Measurements from ENCODE around the gene TMED4.

GRCh38 chr7:44539669-44540506, 42.1 kb downstream of the TMED4 start:
- no peak for TF ChIP-seq CTCF (conservative IDR thresholded peaks at IDR 0.05; ENCODE audit: low read depth in 2 of 2)
- TF ChIP-seq, protein P1, sequence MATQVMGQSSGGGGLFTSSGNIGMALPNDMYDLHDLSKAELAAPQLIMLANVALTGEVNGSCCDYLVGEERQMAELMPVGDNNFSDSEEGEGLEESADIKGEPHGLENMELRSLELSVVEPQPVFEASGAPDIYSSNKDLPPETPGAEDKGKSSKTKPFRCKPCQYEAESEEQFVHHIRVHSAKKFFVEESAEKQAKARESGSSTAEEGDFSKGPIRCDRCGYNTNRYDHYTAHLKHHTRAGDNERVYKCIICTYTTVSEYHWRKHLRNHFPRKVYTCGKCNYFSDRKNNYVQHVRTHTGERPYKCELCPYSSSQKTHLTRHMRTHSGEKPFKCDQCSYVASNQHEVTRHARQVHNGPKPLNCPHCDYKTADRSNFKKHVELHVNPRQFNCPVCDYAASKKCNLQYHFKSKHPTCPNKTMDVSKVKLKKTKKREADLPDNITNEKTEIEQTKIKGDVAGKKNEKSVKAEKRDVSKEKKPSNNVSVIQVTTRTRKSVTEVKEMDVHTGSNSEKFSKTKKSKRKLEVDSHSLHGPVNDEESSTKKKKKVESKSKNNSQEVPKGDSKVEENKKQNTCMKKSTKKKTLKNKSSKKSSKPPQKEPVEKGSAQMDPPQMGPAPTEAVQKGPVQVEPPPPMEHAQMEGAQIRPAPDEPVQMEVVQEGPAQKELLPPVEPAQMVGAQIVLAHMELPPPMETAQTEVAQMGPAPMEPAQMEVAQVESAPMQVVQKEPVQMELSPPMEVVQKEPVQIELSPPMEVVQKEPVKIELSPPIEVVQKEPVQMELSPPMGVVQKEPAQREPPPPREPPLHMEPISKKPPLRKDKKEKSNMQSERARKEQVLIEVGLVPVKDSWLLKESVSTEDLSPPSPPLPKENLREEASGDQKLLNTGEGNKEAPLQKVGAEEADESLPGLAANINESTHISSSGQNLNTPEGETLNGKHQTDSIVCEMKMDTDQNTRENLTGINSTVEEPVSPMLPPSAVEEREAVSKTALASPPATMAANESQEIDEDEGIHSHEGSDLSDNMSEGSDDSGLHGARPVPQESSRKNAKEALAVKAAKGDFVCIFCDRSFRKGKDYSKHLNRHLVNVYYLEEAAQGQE (IDR thresholded peaks at IDR 0.05; ENCODE audit: unreplicated experiment), result no peak
- TF ChIP-seq EZH2phosphoT487 (IDR thresholded peaks at IDR 0.05; ENCODE audit: unreplicated experiment), result no peak
- no peak for TF ChIP-seq POLR2AphosphoS5 (IDR thresholded peaks at IDR 0.05; ENCODE audit: low read depth)
- no peak for TF ChIP-seq ZNF114 (CRISPR knock-in tag; IDR thresholded peaks at IDR 0.05)
- TF ChIP-seq EZH2 (IDR thresholded peaks at IDR 0.05; ENCODE audit: low read depth, unreplicated experiment), result no peak
- TF ChIP-seq STAT1 (IDR thresholded peaks at IDR 0.05; ENCODE audit: unreplicated experiment), result no peak
- TF ChIP-seq JUNB (IDR thresholded peaks at IDR 0.05; ENCODE audit: unreplicated experiment), result no peak
- no peak for TF ChIP-seq CREB1 (CRISPR knock-in tag; IDR thresholded peaks at IDR 0.05; ENCODE audit: low read depth)
- TF ChIP-seq NANOG (IDR thresholded peaks at IDR 0.05; ENCODE audit: borderline replicate concordance), result no peak
- TF ChIP-seq, protein P2, sequence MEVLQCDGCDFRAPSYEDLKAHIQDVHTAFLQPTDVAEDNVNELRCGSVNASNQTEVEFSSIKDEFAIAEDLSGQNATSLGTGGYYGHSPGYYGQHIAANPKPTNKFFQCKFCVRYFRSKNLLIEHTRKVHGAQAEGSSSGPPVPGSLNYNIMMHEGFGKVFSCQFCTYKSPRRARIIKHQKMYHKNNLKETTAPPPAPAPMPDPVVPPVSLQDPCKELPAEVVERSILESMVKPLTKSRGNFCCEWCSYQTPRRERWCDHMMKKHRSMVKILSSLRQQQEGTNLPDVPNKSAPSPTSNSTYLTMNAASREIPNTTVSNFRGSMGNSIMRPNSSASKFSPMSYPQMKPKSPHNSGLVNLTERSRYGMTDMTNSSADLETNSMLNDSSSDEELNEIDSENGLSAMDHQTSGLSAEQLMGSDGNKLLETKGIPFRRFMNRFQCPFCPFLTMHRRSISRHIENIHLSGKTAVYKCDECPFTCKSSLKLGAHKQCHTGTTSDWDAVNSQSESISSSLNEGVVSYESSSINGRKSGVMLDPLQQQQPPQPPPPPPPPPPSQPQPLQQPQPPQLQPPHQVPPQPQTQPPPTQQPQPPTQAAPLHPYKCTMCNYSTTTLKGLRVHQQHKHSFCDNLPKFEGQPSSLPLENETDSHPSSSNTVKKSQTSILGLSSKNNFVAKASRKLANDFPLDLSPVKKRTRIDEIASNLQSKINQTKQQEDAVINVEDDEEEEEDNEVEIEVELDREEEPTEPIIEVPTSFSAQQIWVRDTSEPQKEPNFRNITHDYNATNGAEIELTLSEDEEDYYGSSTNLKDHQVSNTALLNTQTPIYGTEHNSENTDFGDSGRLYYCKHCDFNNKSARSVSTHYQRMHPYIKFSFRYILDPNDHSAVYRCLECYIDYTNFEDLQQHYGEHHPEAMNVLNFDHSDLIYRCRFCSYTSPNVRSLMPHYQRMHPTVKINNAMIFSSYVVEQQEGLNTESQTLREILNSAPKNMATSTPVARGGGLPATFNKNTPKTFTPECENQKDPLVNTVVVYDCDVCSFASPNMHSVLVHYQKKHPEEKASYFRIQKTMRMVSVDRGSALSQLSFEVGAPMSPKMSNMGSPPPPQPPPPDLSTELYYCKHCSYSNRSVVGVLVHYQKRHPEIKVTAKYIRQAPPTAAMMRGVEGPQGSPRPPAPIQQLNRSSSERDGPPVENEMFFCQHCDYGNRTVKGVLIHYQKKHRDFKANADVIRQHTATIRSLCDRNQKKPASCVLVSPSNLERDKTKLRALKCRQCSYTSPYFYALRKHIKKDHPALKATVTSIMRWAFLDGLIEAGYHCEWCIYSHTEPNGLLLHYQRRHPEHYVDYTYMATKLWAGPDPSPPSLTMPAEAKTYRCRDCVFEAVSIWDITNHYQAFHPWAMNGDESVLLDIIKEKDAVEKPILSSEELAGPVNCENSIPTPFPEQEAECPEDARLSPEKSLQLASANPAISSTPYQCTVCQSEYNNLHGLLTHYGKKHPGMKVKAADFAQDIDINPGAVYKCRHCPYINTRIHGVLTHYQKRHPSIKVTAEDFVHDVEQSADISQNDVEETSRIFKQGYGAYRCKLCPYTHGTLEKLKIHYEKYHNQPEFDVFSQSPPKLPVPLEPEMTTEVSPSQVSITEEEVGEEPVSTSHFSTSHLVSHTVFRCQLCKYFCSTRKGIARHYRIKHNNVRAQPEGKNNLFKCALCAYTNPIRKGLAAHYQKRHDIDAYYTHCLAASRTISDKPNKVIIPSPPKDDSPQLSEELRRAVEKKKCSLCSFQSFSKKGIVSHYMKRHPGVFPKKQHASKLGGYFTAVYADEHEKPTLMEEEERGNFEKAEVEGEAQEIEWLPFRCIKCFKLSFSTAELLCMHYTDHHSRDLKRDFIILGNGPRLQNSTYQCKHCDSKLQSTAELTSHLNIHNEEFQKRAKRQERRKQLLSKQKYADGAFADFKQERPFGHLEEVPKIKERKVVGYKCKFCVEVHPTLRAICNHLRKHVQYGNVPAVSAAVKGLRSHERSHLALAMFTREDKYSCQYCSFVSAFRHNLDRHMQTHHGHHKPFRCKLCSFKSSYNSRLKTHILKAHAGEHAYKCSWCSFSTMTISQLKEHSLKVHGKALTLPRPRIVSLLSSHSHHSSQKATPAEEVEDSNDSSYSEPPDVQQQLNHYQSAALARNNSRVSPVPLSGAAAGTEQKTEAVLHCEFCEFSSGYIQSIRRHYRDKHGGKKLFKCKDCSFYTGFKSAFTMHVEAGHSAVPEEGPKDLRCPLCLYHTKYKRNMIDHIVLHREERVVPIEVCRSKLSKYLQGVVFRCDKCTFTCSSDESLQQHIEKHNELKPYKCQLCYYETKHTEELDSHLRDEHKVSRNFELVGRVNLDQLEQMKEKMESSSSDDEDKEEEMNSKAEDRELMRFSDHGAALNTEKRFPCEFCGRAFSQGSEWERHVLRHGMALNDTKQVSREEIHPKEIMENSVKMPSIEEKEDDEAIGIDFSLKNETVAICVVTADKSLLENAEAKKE (CRISPR knock-in tag; IDR thresholded peaks at IDR 0.05), result no peak
